Measurements from ENCODE around the gene NPBWR2.
A peak's percentile ranks its signal among the peaks of the same experiment; 100 is the strongest.

Gene NPBWR2

GRCh38 chr20:64070244-64070993 lies 36.9 kb downstream of the NPBWR2 start:
- no peak for DNase-seq

- no peak for DNase-seq
Observed at GRCh38 chr20:64069614-64070243, 37.6 kb downstream of the NPBWR2 start.

GRCh38 chr20:64069209-64069613 lies 38.2 kb downstream of the NPBWR2 start:
- no peak for DNase-seq

GRCh38 chr20:64068386-64069208 lies 38.8 kb downstream of the NPBWR2 start:
- DNase-seq: no peak

GRCh38 chr20:64067733-64068307 lies 39.5 kb downstream of the NPBWR2 start:
- no peak for DNase-seq

- no peak for DNase-seq
Observed at GRCh38 chr20:64067005-64067632, 40.2 kb downstream of the NPBWR2 start.

GRCh38 chr20:64065974-64066343 lies 41.4 kb downstream of the NPBWR2 start:
- DNase-seq: no peak

GRCh38 chr20:64065062-64065973 lies 42.0 kb downstream of the NPBWR2 start:
- DNase-seq: no peak

GRCh38 chr20:64064145-64064698 lies 43.1 kb downstream of the NPBWR2 start:
- no peak for DNase-seq

- DNase-seq: peak in 1 of 2 donors; percentile 15
Observed at GRCh38 chr20:64063389-64064144, 43.8 kb downstream of the NPBWR2 start.

GRCh38 chr20:64062596-64063388 lies 44.6 kb downstream of the NPBWR2 start, which contains the start of gene TCEA2:
Gene TCEA2 (plus strand): TSS chr20:64063198. CDS start chr20:64063313, 115 bp downstream.
- peak; percentile 93 to 95 for DNase-seq

GRCh38 chr20:64062276-64062595 lies 45.1 kb downstream of the NPBWR2 start:
- DNase-seq: no peak

- no peak for DNase-seq
Observed at GRCh38 chr20:64058536-64058935, 48.8 kb downstream of the NPBWR2 start.

GRCh38 chr20:64057628-64058498 lies 49.5 kb downstream of the NPBWR2 start:
- DNase-seq: no peak

- no peak for DNase-seq
Observed at GRCh38 chr20:64056889-64057627, 50.3 kb downstream of the NPBWR2 start.

- no peak for DNase-seq
Observed at GRCh38 chr20:64056639-64056888, 50.8 kb downstream of the NPBWR2 start.

GRCh38 chr20:64055893-64056638 lies 51.3 kb downstream of the NPBWR2 start:
- no peak for DNase-seq
